Tongue (tissue), 3 donors: ENCODE data around the gene RPRML. TPM values are rescaled to one million over a fixed set of nuclear protein-coding genes. Genes with fewer than 3 reads are reported as not detected.

Source experiments
- DNase-seq: peaks from one replicate; pipeline ENCODE4 v3.0.0-alpha.2; 2015
- small RNA-seq: library from RNA; depleted of rRNA; stranded (forward); fragments of <200 nt; gene quantifications from one replicate; pipeline ENCODE3, GENCODE V24; 2014; ENCODE audit warnings: low replicate concordance
- total RNA-seq: library from RNA; depleted of rRNA; stranded (reverse); fragments of >200 nt; gene quantifications from one replicate; pipeline ENCODE4 v1.2.3, GENCODE V29; 2014

Gene RPRML
- total RNA-seq, 1 donor from 2014 or later = 0.41 TPM

- peak; percentile 16 for DNase-seq
Measured at GRCh38 chr17:46944931-46945330, 34.1 kb downstream of the RPRML start.

GRCh38 chr17:46943501-46944393 is 35.3 kb downstream of the RPRML start:
- peak; percentile 27 for DNase-seq

GRCh38 chr17:46943218-46943500 is 35.9 kb downstream of the RPRML start:
- no peak for DNase-seq

- DNase-seq = peak; percentile 79
Measured at GRCh38 chr17:46942441-46943217, 36.4 kb downstream of the RPRML start.

- peak; percentile 87 for DNase-seq
Measured at GRCh38 chr17:46940692-46941404, 38.2 kb downstream of the RPRML start.

GRCh38 chr17:46935658-46936266 is 43.3 kb downstream of the RPRML start:
- no peak for DNase-seq

GRCh38 chr17:46931596-46931995 is 47.5 kb downstream of the RPRML start:
- DNase-seq = no peak

GRCh38 chr17:46930051-46930450 is 49.0 kb downstream of the RPRML start:
- DNase-seq = no peak

- no peak for DNase-seq
Measured at GRCh38 chr17:46929413-46929812, 49.6 kb downstream of the RPRML start.

GRCh38 chr17:46928467-46929261 is 50.4 kb downstream of the RPRML start:
- no peak for DNase-seq

Small RNA genes lying within 50 kb of the gene (small RNA-seq; reads per million reads assigned to genes)
- gene MIR5089 = not detected

Other genes starting within 250 kb of the RPRML start
- gene WNT3, start 160.6 kb downstream of the RPRML start, total RNA-seq = 1.4 TPM
- not detected for gene WNT9B, start 127.7 kb downstream of the RPRML start, total RNA-seq
- gene GOSR2, start 56.1 kb downstream of the RPRML start, total RNA-seq = 39.6 TPM
- gene CDC27, start 210.0 kb upstream of the RPRML start, total RNA-seq = 86.0 TPM
- 905 TPM for gene MYL4, start 230.1 kb upstream of the RPRML start, total RNA-seq